AG04450 (cell line): Measurements from ENCODE around the gene TIAL1. TPM values are rescaled to one million over a fixed set of nuclear protein-coding genes. Genes with fewer than 3 reads are reported as not detected.

ENCODE experiments used
- CTCF ChIA-PET: fragments of 300-600, 350-600 bp; formaldehyde crosslinking; extraction: SDS; loops from one replicate; lab custom pipeline; 2022; ENCODE audit warnings: antibody characterized with exemption, inconsistent platforms; lab: Charles Lee
- POLR2A ChIA-PET: fragments of 350-600 bp; formaldehyde crosslinking; extraction: SDS; loops from one replicate; lab custom pipeline; 2021; ENCODE audit warnings: antibody characterized with exemption, inconsistent platforms; lab: Yijun Ruan, JAX
- DNase-seq: peaks from one replicate; pipeline ENCODE4 v3.0.0-alpha.2; 2011; ENCODE audit warnings: low read depth, low spot score
- H3K27ac ChIP-seq: one replicate; pipeline ENCODE4 v1.5.1; 2012; ENCODE audit warnings: low read depth, low read length, control low read depth
- H3K27me3 ChIP-seq: one replicate; pipeline ENCODE4 v1.6.0; 2012; ENCODE audit warnings: low read length; ENCODE audit not compliant: control insufficient read depth, insufficient read depth
- H3K4me3 ChIP-seq: 2 replicates; pipeline ENCODE4 v1.5.1; 2011; ENCODE audit warnings: mild to moderate bottlenecking, low read depth, low read length, control low read depth
- H3K9me3 ChIP-seq: 2 replicates; pipeline ENCODE4 v1.5.1; 2012; ENCODE audit warnings: low read length; ENCODE audit not compliant: control insufficient read depth, insufficient read depth
- polyA plus RNA-seq: library from polyadenylated mRNA; depleted of rRNA; stranded (reverse); fragments of >200 nt; gene quantifications from 2 replicates; pipeline ENCODE4 v1.2.3, GENCODE V29; 2011
- TF ChIP-seq, protein P1 (sequence below): IDR thresholded peaks from 2 replicates; pipeline ENCODE4 v1.5.1; 2011; ENCODE audit warnings: low read depth, low read length, control low read depth, inconsistent platforms

TIAL1 gene
- polyA plus RNA-seq, 1 experiment: 113 TPM

DNA sequence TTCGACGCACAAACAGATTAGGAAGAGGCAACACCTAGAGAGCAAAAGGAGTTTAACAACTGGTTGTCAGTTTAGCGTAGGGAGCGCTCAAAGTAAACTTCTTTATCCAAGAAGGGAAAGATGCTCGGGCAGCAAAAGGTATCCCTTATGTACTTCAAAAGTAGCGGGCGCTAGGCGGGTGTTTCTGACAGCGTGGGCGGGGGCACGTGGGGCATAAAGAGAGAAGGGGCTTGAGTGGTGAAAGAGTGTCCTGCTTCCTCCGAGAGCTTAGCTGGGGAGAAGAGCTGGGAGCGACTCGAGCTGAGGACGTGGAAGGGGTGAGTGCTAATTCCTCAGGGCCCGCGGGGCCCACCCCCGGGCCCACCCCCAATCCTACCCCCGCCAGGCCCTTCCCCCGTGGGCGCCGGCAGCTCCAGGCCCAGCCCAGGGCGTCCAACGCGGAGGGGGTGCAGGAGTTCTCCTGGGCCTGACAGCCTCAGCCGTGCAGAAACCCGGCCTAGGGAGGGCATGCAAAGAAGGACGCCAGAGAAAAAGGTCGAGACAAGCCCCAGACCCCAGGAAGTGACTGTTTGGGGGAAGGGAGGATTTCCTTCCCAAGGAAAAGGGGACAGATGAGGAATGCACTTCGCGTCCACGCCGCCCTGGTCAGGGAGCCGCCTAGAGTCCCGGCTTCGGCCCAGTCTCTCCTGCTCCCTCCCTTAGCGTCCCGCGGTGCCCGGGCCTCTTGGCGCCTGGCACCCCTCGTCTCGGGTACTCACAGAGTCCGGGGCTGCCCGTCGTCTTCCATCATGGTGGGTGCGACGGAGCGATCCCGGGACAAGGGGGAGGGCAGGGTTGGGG is 868 bp downstream of the TIAL1 start:
- ChIA-PET POLR2A (interaction anchor here (0.6 to 1.0 kb wide), 6 partner anchors 9 to 139 kb away, joined by 3 to 7 read pairs (median 3); partner anchors contain the start of genes BAG3 and INPP5F), CTCF (interaction anchor here (1.3 to 3.7 kb wide), 2 partner anchors 264 to 397 kb away, joined by 9 to 10 read pairs; no protein-coding TSS in a partner anchor)
- Histone ChIP-seq H3K4me3 (peak overlapping the region; percentile 97), H3K27me3 (no peaks in the 10 kb centered on the region), H3K9me3 (peaks cover 4% of the 10 kb centered on the region; the same call in 1 of the 2 replicates), H3K27ac (peak overlapping the region; percentile 99)
- TF ChIP-seq, protein P1, sequence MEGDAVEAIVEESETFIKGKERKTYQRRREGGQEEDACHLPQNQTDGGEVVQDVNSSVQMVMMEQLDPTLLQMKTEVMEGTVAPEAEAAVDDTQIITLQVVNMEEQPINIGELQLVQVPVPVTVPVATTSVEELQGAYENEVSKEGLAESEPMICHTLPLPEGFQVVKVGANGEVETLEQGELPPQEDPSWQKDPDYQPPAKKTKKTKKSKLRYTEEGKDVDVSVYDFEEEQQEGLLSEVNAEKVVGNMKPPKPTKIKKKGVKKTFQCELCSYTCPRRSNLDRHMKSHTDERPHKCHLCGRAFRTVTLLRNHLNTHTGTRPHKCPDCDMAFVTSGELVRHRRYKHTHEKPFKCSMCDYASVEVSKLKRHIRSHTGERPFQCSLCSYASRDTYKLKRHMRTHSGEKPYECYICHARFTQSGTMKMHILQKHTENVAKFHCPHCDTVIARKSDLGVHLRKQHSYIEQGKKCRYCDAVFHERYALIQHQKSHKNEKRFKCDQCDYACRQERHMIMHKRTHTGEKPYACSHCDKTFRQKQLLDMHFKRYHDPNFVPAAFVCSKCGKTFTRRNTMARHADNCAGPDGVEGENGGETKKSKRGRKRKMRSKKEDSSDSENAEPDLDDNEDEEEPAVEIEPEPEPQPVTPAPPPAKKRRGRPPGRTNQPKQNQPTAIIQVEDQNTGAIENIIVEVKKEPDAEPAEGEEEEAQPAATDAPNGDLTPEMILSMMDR: no peak
- DNase-seq: peak; percentile 11

DNA sequence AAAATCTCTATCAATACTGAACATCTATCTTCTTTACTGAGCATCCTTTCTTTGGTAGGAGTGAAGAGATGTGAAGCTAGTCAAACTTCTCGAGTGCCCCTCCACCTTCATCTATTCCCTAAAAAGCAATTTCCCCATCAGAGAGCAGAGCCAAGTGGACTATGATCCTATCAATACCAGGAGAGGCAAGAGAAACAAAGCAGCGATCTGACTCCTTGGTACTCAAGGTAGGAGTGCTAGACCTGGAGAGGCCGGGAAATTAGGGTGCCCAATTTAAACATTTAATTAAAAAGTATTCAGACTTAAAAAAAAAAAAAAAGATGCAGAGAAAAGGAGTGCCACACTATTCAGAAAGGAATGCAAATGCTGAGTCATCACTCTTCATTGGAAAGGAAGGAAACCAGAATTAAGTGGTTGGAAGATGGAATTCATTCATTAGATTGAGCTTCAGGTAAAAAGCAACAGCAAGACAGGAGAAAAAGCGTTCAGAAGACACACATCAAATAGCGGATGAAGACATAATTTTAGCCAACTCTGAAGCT is 1.6 kb downstream of the TIAL1 start:
- DNase-seq: no peak
- TF ChIP-seq, protein P1: no peak
- CTCF ChIA-PET: interaction anchor here (1.3 to 3.7 kb wide), 2 partner anchors 264 to 396 kb away, joined by 9 to 10 read pairs; no protein-coding TSS in a partner anchor
- Histone ChIP-seq H3K9me3 (peaks cover 4% of the 10 kb centered on the region; the same call in 1 of the 2 replicates), H3K27ac (peak overlapping the region; percentile 99), H3K27me3 (no peaks in the 10 kb centered on the region), H3K4me3 (peak overlapping the region; percentile 97)
- POLR2A ChIA-PET: interaction anchor here (0.6 to 1.0 kb wide), 4 partner anchors 52 to 138 kb away, joined by 3 to 7 read pairs (median 4); partner anchors contain the start of genes BAG3 and INPP5F

DNA sequence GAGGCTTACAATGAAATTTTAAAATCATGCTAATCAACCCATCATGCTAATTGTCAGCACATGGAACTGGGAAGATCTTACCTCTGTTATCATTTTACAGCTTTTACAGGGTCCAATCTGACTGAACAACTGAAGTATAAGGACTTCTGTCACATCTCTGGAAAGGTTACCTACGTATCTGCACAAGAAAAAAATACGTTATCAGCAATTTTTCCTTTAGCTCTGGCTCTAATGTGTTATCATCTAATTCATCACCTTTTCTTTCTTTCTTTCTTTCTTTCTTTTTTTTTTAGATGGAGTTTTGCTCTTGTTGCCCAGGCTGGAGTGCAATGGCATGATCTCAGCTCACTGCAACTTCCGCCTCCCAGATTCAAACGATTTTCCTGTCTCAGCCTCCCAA is 8.7 kb downstream of the TIAL1 start:
- DNase-seq: no peak
- TF ChIP-seq, protein P1: no peak
- no peaks in the 10 kb centered on the region for H3K27me3 ChIP-seq
- POLR2A ChIA-PET: no interaction called here
- CTCF ChIA-PET: interaction anchor here (1.0 kb wide), 1 partner anchor 389 kb away, joined by 6 read pairs; no protein-coding TSS in a partner anchor
- H3K4me3 ChIP-seq: no peak overlapping the region
- H3K9me3 ChIP-seq: no peaks in the 10 kb centered on the region
- H3K27ac ChIP-seq: no peak overlapping the region

DNA sequence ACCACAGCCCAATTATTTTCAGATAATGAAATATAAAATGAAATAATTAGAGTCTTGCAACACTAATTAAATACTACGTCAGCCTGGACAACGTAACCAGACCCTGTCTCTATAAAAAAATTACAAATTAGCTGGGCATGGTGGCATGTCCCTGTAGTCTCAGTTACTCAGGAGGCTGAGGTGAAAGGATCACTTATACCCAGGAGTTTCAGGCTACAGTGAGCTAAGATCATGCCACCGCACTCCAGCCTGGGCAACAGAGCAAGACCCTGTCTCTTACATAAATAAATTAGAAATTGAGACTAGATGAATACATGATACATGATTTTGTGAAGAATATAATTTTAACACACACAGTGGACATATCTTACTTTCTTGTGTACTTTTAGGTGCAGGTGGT is 18.4 kb downstream of the TIAL1 start:
- CTCF ChIA-PET: no interaction called here

More for the DNA sequence above, 18.4 kb downstream of the TIAL1 start:
- no peaks in the 10 kb centered on the region for H3K9me3 ChIP-seq
- H3K27ac ChIP-seq: no peak overlapping the region
- no peak for DNase-seq
- no peaks in the 10 kb centered on the region for H3K27me3 ChIP-seq
- no peak overlapping the region for H3K4me3 ChIP-seq
- TF ChIP-seq, protein P1: no peak
- POLR2A ChIA-PET: interaction anchor here (0.7 kb wide), 1 partner anchor 13 kb away, joined by 7 read pairs; no protein-coding TSS in a partner anchor
